ENCODE measurements around the gene ADISSP.

ADISSP gene

DNA sequence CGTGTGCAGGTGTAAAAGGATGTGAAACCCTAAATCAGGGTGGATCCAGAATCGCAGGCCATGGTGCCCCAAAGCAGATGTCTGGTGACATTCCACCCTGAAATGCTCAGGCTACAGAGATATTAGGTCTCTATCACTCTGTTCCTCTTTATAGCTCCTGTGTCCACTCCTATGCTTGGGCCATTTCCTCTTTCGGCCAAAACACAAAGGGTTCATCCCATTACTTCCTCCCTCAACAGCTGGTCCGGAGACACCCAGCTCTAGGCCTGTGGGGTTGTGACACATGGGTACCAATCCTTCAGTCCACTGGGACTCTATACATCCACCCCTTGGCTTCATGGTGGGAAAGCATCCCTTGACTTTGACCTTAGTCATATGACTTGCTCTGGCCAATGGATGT is 53.5 kb downstream of the ADISSP start:
- DNase-seq (ENCODE audit: low read depth in 2 of 2) = no peak

DNA sequence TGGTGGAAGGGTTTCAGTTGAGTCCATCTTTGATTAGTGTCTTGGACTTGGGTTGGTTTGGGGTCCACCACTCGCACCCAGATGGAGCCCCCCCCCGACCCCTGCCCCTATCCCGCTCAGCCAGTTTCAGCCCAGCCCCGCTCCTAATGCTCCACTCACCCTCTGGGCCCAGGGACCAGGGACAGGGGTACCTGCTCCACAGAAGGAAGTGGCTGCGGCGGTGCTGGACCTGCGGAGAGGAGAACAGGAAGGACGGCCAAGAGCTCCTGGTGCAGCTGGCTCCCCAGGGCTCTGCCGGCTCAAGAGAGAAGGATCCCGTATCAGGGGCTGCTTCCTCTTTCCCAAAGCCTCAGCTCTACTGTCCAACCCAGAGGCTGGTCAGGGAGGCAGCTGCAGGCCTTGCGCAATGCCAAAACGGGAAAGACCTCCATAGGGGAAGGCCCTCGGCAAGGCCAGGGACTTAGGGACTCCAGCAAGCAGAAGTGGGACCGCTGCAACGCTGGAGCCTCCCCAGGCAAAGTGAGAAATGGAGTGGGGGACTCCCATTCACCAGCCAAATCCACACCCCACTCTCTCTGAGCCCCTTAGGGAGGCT is 55.2 kb downstream of the ADISSP start, which contains the start of gene SIGLEC1:
TSS of gene SIGLEC1 (minus strand) at position 322 of the 595 bp plus-strand sequence. CDS start 5,472 bp downstream, outside the sequence.
- DNase-seq (ENCODE audit: low read depth in 2 of 2) = no peak

- no peak for DNase-seq (ENCODE audit: low read depth in 2 of 2)
Measured at GRCh38 chr20:3711484-3711941, 56.0 kb downstream of the ADISSP start.

GRCh38 chr20:3710703-3711483 is 56.7 kb downstream of the ADISSP start:
- peak; percentile 67 to 81 for DNase-seq (ENCODE audit: low read depth in 2 of 2)

GRCh38 chr20:3710011-3710466 is 57.5 kb downstream of the ADISSP start:
- no peak for DNase-seq (ENCODE audit: low read depth in 2 of 2)

DNA sequence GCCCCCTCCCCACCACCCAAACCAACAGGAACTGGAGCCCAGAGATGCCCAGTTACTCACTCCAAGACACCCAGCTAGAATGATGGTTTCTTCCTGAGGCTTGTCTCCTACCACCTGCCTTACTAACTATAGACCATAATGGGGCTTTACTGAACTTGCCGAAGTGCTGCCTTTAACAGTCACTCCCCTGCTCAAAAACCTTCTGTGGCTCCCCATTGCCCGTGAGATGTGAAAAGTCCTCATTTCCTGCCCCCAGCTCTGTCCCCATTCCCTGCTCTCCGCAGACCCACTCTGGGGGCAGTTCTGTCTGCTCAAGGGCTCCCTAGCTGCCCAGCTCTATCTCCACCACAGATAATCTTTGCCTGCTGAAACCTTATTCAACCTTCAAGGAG is 60.0 kb downstream of the ADISSP start:
- no peak for DNase-seq (ENCODE audit: low read depth in 2 of 2)

- DNase-seq (ENCODE audit: low read depth in 2 of 2) = no peak
Measured at GRCh38 chr20:3706774-3707507, 60.6 kb downstream of the ADISSP start.

DNA sequence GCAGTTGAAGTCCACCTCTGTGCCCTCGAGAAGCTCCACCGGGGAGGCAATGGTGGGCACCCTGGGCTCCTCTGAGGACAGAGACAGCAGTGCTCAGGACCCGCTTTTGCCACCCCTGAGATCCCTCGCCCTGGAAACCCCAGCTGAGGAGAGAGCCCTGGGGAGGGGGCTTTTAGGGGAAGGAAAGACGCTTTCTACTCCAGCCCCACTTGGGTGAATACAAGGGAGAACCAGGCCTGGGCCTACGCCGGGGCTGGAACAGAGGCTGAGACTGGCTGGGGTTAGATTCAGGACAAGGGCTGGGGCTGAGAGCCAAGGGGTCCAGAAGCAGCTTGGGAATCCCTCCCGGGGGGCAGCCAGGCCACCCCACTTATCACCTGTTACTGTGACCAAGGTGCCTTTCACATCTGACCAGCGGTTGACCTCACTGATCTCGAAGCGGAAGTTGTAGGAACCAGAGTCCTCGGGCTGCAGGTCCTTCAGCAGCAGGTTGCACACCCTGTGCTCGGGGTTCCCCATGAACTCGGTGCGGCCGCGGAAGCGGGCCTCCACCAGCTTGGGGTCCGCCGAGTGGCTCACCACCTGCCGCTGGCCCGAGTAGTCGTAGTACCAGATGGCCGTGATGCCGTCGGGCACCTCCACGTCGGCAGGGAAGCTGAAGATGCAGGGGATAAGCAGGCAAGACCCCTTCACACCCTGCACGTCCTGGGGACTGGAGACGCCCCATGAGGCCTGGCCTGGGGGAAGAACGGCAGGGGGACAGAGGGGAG is 61.4 kb downstream of the ADISSP start:
- no peak for DNase-seq (ENCODE audit: low read depth in 2 of 2)

GRCh38 chr20:3705491-3705969 is 62.0 kb downstream of the ADISSP start:
- DNase-seq (ENCODE audit: low read depth in 2 of 2) = no peak

DNA sequence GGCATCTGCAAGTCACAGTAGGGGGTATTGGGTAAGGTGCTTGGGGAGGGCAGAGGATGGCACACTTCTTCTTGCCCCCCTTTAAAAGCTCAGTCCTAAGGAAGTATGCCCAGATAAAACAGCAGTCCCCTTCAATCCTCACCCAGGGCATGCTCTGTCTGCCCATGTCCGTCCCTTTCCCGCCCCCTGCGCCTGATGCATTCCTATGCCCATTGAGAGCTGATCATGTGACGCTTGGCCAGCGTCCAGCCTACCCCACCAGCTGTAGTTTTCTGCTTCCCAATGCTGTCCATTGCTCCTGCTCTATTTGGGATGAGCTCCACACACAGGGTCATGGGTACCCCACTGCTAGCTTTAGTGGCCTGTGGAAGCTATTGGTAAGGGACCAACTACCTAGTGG is 63.5 kb downstream of the ADISSP start:
- no peak for DNase-seq (ENCODE audit: low read depth in 2 of 2)
